Thyroid gland (tissue), 4 donors: ENCODE results near the gene NUBPL.

ENCODE experiments used
- CTCF ChIP-seq, 6 experiments: fragments of 200-600 bp in 3 of 6; fragments of 450-650 bp in 3 of 6; sonication (generic) in 3 of 6; IDR thresholded peaks; one replicate each; pipeline ENCODE4 v1.5.1; 2016 to 2019; ENCODE audit warnings: antibody characterized with exemption in 6 of 6, mild to moderate bottlenecking in 2 of 6, inconsistent platforms in 1 of 6, moderate library complexity in 1 of 6
- POLR2A ChIP-seq, 2 donors: fragments of 450-650 bp; IDR thresholded peaks; one replicate each; pipeline ENCODE4 v1.6.1; 2017; ENCODE audit warnings: antibody characterized with exemption in 2 of 2, mild to moderate bottlenecking in 2 of 2, moderate library complexity in 1 of 2

GRCh38 chr14:31578792-31579501, 17.7 kb downstream of the NUBPL start:
- TF ChIP-seq CTCF (IDR thresholded peaks at IDR 0.05) (no peak), POLR2A (IDR thresholded peaks at IDR 0.05) (no peak)
